ENCODE measurements around the gene ATP8B4. TPM values are rescaled to one million over a fixed set of nuclear protein-coding genes. Genes with fewer than 3 reads are reported as not detected.

Gene ATP8B4
- total and polyA plus RNA-seq, 10 donors = 1.7 to 42.8 (median 27.7) TPM

GRCh38 chr15:49883121-49883520 lies 235.9 kb downstream of the ATP8B4 start:
- intact Hi-C loops (cut with DNase I; ENCODE audit: low total_unique reads) = no loop called here
- Histone ChIP-seq H3K27ac (no peak overlapping the region), H3K9me3 (no peaks in the 10 kb centered on the region), H3K36me3 (peaks cover 0 to 35% (median 0%) of the 10 kb centered on the region in 6 donors), H3K4me3 (no peak overlapping the region), H3K4me1 (no peaks in the 10 kb centered on the region), H3K27me3 (replicated peaks in 1 of 7) (no peaks in the 10 kb centered on the region)
- no peak for DNase-seq
- TF ChIP-seq CTCF (IDR thresholded peaks at IDR 0.05 in 8 of 11, conservative IDR thresholded peaks at IDR 0.05 in 3 of 11) (no peak), POLR2A (IDR thresholded peaks at IDR 0.05) (no peak), POLR2AphosphoS5 (IDR thresholded peaks at IDR 0.05) (no peak)
- 76 to 86% (median 80%) methylated on average over 4 of the region's 4 CpGs for WGBS, 5 donors

- DNase-seq = no peak
- no peaks in the 10 kb centered on the region for H3K9me3 ChIP-seq
- H3K27me3 ChIP-seq (replicated peaks in 1 of 7) = no peaks in the 10 kb centered on the region
- no peak overlapping the region for H3K4me3 ChIP-seq
- TF ChIP-seq CTCF (IDR thresholded peaks at IDR 0.05 in 8 of 11, conservative IDR thresholded peaks at IDR 0.05 in 3 of 11) = no peak
- no peak for TF ChIP-seq POLR2A (IDR thresholded peaks at IDR 0.05)
- TF ChIP-seq POLR2AphosphoS5 (IDR thresholded peaks at IDR 0.05) = no peak
- intact Hi-C loops (cut with DNase I; ENCODE audit: low total_unique reads) = no loop called here
- WGBS, 5 donors = 84 to 94% (median 88%) methylated on average over 5 of the region's 5 CpGs
- H3K27ac ChIP-seq = no peak overlapping the region
- H3K4me1 ChIP-seq = no peaks in the 10 kb centered on the region
- H3K36me3 ChIP-seq = peaks cover 0 to 46% (median 0%) of the 10 kb centered on the region in 6 donors
Observed at GRCh38 chr15:49881866-49882265, 237.2 kb downstream of the ATP8B4 start.

- H3K36me3 ChIP-seq = peaks cover 0 to 50% (median 0%) of the 10 kb centered on the region in 6 donors
- no peaks in the 10 kb centered on the region for H3K4me1 ChIP-seq
- intact Hi-C loops (cut with DNase I; ENCODE audit: low total_unique reads) = no loop called here
- H3K27ac ChIP-seq = no peak overlapping the region
- H3K9me3 ChIP-seq = no peaks in the 10 kb centered on the region
- no peak overlapping the region for H3K4me3 ChIP-seq
- H3K27me3 ChIP-seq (replicated peaks in 1 of 7) = no peaks in the 10 kb centered on the region
- TF ChIP-seq POLR2A (IDR thresholded peaks at IDR 0.05) (no peak), CTCF (IDR thresholded peaks at IDR 0.05 in 8 of 11, conservative IDR thresholded peaks at IDR 0.05 in 3 of 11) (no peak)
- DNase-seq = no peak
- WGBS, 5 donors = 79 to 93% (median 88%) methylated on average over 3 of the region's 3 CpGs
Observed at GRCh38 chr15:49881433-49881832, 237.6 kb downstream of the ATP8B4 start.

- Histone ChIP-seq H3K27me3 (replicated peaks in 1 of 7) (no peaks in the 10 kb centered on the region), H3K9me3 (no peaks in the 10 kb centered on the region), H3K27ac (peak overlapping the region in 5 of 8 donors; percentile 13 to 57 (median 34)), H3K4me1 (no peaks in the 10 kb centered on the region), H3K4me3 (no peak overlapping the region), H3K36me3 (peaks cover 0 to 48% (median 0%) of the 10 kb centered on the region in 6 donors)
- intact Hi-C loops (cut with DNase I; ENCODE audit: low total_unique reads) = no loop called here
- TF ChIP-seq POLR2A (IDR thresholded peaks at IDR 0.05) (no peak), POLR2AphosphoS5 (IDR thresholded peaks at IDR 0.05) (no peak), CTCF (IDR thresholded peaks at IDR 0.05 in 8 of 11, conservative IDR thresholded peaks at IDR 0.05 in 3 of 11) (no peak)
- WGBS, 5 donors = 64 to 83% (median 80%) methylated on average over 5 of the region's 5 CpGs
- no peak for DNase-seq
Observed at GRCh38 chr15:49877873-49878521, 241.0 kb downstream of the ATP8B4 start.

Measured in spleen (tissue), 11 donors.